DMS79 treated with DMSO at 0.1 percent for 48 hours (cell line): Measurements from ENCODE around the gene VEGFA.

Experiments
- DNase-seq: peaks from one replicate; lab custom pipeline; 2025; lab: John Stamatoyannopoulos, UW

Gene VEGFA

GRCh38 chr6:43759136-43759906 lies 10.7 kb upstream of the VEGFA start:
- no peak for DNase-seq

GRCh38 chr6:43759907-43760206 lies 10.2 kb upstream of the VEGFA start:
- DNase-seq: no peak

- no peak for DNase-seq
These were observed 9.5 kb upstream of the VEGFA start for GRCh38 chr6:43760210-43761168.

GRCh38 chr6:43761666-43762409 lies 8.2 kb upstream of the VEGFA start:
- no peak for DNase-seq

- DNase-seq: no peak
These were observed 7.6 kb upstream of the VEGFA start for GRCh38 chr6:43762410-43762768.

GRCh38 chr6:43762966-43763695 lies 6.9 kb upstream of the VEGFA start:
- DNase-seq: no peak

- DNase-seq: no peak
These were observed 6.0 kb upstream of the VEGFA start for GRCh38 chr6:43763812-43764522.

GRCh38 chr6:43764772-43765171 lies 5.2 kb upstream of the VEGFA start:
- DNase-seq: no peak

- DNase-seq: no peak
These were observed 4.1 kb upstream of the VEGFA start for GRCh38 chr6:43765776-43766499.

- no peak for DNase-seq
These were observed 3.5 kb upstream of the VEGFA start for GRCh38 chr6:43766500-43766853.

- DNase-seq: no peak
These were observed 3.0 kb upstream of the VEGFA start for GRCh38 chr6:43766964-43767461.

GRCh38 chr6:43767553-43768505 lies 2.2 kb upstream of the VEGFA start:
- peak; percentile 16 for DNase-seq

- no peak for DNase-seq
These were observed 1.5 kb upstream of the VEGFA start for GRCh38 chr6:43768506-43768860.

- no peak for DNase-seq
These were observed 957 bp upstream of the VEGFA start for GRCh38 chr6:43768983-43769525.

GRCh38 chr6:43770372-43771209 lies 580 bp downstream of the VEGFA start:
- DNase-seq: no peak

GRCh38 chr6:43771210-43771857 lies 1.3 kb downstream of the VEGFA start:
- no peak for DNase-seq

GRCh38 chr6:43771858-43772680 lies 2.1 kb downstream of the VEGFA start:
- peak; percentile 18 for DNase-seq
